HG02571 (cell line): ENCODE data around the gene LRP1-AS.

Experiments
- ATAC-seq: cut with Tn5 transposase; IDR thresholded peaks from one replicate; pipeline ENCODE4 v1.9.1; 2021; ENCODE audit warnings: mild to moderate bottlenecking, moderate library complexity; ENCODE audit not compliant: unreplicated experiment

LRP1-AS gene

DNA sequence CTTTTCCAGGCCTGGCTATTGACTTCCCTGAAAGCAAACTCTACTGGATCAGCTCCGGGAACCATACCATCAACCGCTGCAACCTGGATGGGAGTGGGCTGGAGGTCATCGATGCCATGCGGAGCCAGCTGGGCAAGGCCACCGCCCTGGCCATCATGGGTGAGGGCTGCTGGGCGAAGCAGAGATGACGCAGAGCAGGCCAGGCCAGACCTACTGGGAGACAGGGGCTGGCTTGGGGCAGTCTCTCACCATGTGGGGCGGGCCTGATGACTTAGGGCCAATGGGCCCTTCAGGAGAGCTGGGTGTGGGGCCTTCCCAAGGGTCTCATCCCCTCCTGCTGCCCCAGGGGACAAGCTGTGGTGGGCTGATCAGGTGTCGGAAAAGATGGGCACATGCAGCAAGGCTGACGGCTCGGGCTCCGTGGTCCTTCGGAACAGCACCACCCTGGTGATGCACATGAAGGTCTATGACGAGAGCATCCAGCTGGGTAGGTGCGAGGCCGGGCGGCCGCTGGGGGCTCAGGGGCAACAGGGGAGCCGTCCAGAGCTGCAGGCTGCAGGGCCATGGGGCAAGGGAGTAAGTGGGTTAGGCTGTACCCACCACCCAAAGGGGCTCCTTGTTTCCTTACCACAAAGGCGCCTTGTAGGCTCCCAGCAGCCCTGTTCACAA, 33.0 kb upstream of the LRP1-AS start:
- ATAC-seq = no peak

- ATAC-seq = no peak
Measured at GRCh38 chr12:57179331-57180086, 32.1 kb upstream of the LRP1-AS start.

GRCh38 chr12:57178213-57178612, 30.8 kb upstream of the LRP1-AS start:
- ATAC-seq = no peak

GRCh38 chr12:57177354-57177753, 29.9 kb upstream of the LRP1-AS start:
- no peak for ATAC-seq

GRCh38 chr12:57176846-57177245, 29.4 kb upstream of the LRP1-AS start:
- no peak for ATAC-seq

GRCh38 chr12:57176139-57176477, 28.7 kb upstream of the LRP1-AS start:
- no peak for ATAC-seq

- ATAC-seq = no peak
Measured at GRCh38 chr12:57175428-57176138, 28.2 kb upstream of the LRP1-AS start.

DNA sequence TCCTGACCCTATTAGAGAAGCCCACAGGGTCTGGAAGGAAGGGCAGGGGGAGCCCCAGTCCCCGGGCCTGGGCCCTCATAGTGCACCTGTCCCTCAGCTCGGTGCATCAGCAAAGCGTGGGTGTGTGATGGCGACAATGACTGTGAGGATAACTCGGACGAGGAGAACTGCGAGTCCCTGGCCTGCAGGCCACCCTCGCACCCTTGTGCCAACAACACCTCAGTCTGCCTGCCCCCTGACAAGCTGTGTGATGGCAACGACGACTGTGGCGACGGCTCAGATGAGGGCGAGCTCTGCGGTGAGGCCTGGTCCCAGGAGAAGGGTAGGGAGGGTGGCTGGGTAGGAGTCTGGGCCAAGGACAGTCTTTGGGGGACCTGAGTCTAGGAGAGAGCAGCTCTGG, 26.3 kb upstream of the LRP1-AS start:
- ATAC-seq = no peak

- no peak for ATAC-seq
Measured at GRCh38 chr12:57173089-57173488, 25.7 kb upstream of the LRP1-AS start.

- no peak for ATAC-seq
Measured at GRCh38 chr12:57171668-57172067, 24.2 kb upstream of the LRP1-AS start.

DNA sequence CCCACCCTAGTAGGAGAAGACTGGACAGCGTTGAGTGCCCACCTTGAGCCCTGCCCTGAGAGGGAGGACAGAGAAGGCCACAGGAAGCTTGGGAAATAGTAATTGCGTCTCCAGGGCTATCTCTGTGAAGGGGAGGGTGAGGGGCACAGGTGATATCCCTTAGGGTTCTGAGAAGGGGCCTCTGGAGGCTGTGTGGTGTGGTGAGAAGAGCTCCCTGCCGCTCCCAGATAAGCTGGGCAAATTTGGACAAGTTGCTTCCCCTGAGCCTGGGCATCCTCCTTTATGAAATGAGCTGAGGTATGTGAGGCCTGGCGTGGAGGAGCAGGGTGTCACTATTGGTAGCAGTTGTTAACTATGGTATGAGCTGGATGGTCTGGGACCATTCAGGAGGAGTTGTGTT, 23.5 kb upstream of the LRP1-AS start:
- no peak for ATAC-seq

DNA sequence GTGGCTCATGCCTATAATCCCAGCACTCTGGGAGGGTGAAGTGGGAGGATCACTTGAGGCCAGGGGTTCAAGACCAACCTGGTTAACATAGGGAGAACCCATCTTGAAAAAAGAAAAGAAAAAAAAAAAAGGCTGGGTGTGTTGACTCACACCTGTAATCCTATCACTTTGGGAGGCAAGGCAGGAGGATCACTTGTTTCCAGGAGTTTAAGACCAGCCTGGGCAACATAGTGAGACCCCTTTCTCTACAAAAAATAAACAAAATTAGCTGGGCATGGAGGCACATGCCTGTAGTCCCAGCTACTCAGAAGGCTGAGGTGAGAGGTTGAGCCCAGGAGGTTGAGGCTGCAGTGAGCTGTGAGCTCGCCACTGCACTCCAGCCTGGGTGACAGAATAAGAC, 23.0 kb upstream of the LRP1-AS start:
- ATAC-seq = no peak

DNA sequence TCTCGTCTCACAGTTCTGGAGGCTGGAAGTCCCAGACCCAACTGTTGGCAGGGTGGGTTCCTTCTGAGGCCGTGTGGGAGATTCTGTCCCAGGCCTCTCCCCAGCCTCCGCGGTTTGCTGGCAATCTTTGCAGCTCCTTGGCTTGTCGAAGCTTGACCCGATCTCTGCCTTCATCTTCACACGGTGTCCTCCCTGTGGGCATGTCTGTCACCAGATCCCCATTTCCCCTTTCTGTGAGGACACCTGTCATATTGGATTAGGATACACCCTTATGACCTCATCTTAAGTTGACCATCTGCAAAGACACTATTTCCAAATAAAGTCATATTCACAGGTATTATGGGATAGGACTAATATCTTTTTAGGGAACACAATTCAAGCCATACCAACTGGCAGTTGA, 22.6 kb upstream of the LRP1-AS start:
- no peak for ATAC-seq

DNA sequence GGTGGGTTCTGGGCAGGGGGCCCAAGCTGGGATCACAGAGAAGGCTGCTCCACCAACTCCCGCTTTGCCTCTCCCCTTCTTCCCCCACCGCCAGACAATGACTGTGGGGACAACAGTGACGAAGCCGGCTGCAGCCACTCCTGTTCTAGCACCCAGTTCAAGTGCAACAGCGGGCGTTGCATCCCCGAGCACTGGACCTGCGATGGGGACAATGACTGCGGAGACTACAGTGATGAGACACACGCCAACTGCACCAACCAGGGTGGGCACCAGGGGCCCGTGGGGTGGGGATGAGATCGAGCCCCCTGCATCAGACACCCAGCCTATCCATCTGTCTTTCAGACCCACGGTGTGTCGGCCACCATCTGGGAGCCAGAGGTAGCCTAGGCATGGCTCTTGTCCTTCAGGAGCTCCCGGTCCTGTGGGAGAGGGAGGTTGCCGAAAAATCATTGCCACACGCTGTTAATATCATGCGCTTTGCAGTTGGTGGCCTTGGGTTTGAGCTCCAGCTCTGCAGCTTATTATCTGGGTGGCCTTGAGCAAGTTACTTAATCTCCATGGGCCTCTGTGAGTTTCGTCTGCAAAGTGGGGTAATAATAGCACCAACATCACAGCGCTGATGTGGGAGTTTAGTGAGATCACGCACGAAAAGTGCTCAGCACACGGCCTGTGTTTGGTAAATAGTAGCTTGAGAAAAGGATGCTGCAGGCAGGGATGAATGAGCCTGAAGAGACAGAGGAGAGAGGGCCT, 21.8 kb upstream of the LRP1-AS start:
- no peak for ATAC-seq

- no peak for ATAC-seq
Measured at GRCh38 chr12:57168058-57168457, 20.6 kb upstream of the LRP1-AS start.

GRCh38 chr12:57166971-57167371, 19.6 kb upstream of the LRP1-AS start:
- no peak for ATAC-seq

DNA sequence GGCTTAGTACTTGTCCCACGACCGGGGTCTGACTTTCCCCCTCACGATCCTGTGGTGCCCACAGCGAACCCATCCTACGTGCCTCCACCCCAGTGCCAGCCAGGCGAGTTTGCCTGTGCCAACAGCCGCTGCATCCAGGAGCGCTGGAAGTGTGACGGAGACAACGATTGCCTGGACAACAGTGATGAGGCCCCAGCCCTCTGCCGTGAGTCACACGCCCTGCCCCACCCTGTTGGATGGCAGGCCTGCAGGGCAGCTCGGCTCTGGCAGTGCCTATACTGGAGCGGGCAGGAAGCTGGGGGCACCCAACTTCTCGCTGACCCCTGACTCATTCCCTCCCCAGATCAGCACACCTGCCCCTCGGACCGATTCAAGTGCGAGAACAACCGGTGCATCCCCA, 18.3 kb upstream of the LRP1-AS start:
- ATAC-seq = no peak

DNA sequence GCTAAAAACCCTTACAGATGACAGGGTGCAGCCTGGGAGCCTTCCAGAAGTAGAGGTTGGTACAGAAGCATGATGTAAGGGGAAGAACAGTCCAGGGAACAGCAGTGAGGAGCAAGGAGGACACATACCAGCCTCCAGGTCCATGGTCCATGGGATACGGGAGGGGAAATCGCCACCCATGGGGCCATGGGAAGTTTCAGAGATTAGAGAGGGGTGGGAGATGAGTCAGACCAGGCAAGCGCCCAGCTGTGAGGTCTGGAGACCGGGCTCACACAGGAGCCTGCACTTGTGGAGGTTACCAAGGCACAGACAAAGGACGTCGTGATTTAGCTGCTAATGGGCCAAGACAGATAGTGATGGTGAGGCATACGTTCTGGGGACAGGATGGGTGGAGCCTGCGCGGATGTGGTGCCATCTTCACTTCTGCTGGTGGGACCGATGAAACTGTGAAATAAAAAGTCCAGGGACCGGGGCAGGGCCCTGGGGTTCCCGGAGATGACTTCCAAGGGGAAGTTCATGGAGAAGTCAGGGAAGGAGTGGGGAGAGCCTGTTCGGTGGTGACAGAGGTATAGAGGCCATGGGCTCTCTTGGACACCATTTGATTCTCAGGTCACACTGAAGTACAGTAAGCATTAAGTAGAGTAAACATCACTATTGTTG, 17.7 kb upstream of the LRP1-AS start:
- ATAC-seq = no peak

- ATAC-seq = no peak
Measured at GRCh38 chr12:57164454-57164853, 17.0 kb upstream of the LRP1-AS start.

DNA sequence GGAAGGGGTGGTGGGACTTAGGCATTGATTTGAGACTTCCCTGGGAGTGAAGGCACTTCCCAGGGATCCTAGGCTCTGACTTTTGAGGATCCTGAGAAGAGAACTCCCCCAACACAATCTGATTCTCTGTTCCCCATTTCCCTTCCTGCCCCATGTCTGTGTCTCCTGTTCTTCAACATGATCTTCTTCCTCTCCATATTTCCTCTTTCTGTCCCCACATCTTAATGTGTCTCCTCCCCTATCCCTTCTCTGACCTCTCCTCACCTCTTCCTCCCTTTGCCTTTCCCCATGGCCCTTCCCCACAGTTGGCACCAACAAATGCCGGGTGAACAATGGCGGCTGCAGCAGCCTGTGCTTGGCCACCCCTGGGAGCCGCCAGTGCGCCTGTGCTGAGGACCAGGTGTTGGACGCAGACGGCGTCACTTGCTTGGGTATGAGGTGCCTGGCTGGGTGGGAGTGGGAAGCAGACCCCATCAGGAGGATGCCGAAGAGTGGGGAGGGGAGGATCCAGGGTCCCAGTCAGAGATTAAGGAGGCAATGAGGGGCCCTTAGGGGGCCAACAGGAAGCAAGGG, 15.2 kb upstream of the LRP1-AS start:
- no peak for ATAC-seq

DNA sequence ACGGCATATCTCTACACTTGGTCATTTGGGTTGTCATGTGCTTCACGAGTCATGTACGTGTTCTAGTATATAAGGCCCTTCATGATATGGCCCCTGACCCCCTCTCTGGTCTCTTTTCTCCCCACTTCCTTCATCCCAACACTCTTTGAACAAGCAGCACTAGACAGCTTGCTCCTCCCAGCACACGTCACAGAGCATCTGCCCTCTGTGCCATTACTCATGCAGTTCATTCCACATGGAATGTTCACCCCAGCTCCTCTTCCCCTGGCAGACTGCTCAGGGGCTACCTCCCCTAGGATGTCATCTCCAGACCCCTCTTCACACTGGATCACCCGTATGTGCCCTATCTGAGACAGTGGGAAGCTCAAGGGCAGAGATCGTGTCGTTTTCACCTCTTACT, 14.1 kb upstream of the LRP1-AS start:
- ATAC-seq = no peak
